ENCODE data around the gene ZFYVE28. TPM values are rescaled to one million over a fixed set of nuclear protein-coding genes. Genes with fewer than 3 reads are reported as not detected.

The ZFYVE28 gene
- polyA plus RNA-seq, 1 of the 3 experiments (the other 2 are of a cell fraction): 3.2 TPM

GRCh38 chr4:2419814-2420213, 1.4 kb upstream of the ZFYVE28 start:
- TF ChIP-seq SMC3 (IDR thresholded peaks at IDR 0.05; ENCODE audit: low read depth, low read length): no peak
- Histone ChIP-seq H4K20me1 (ENCODE audit: insufficient read depth) (no peaks in the 10 kb centered on the region), H3K36me3 (replicated peaks in 1 of 2; ENCODE audit: control insufficient read depth in 1 of 2, insufficient read depth in 2 of 2, low read length in 1 of 2) (no peaks in the 10 kb centered on the region), H2AFZ (ENCODE audit: low read depth) (no peak overlapping the region), H3K27me3 (ENCODE audit: insufficient read depth) (peaks cover 47% of the 10 kb centered on the region), H3K79me2 (ENCODE audit: insufficient read depth) (no peaks in the 10 kb centered on the region), H3K9me3 (no peaks in the 10 kb centered on the region), H3K9ac (no peak overlapping the region), H3F3A (replicated peaks; ENCODE audit: insufficient read depth) (peaks cover 13% of the 10 kb centered on the region), H3K9me2 (no peaks in the 10 kb centered on the region), H3K4me2 (no peak overlapping the region), H3K4me3 (ENCODE audit: low read depth in 2 of 2, low read length in 1 of 2) (no peak overlapping the region; a peak in 1 of 4 replicates), H3K4me1 (ENCODE audit: control insufficient read depth in 1 of 2, insufficient read depth in 2 of 2, low read depth in 1 of 2, low read length in 1 of 2) (peaks cover 0 to 30% of the 10 kb centered on the region in 2 experiments; a peak in 1 of 4 replicates), H3K27ac (ENCODE audit: low read depth in 2 of 2, low read length in 1 of 2) (no peak overlapping the region)
- DNase-seq: no peak
- WGBS (ENCODE audit: low lambda C conversion rate): 27% methylated on average over 9 of the region's 9 CpGs
- POLR2A ChIA-PET: no interaction called here
- CTCF ChIA-PET: interaction anchor here (0.9 to 2.7 kb wide), 5 partner anchors 9 to 200 kb away, joined by 3 to 7 read pairs (median 4); no protein-coding TSS in a partner anchor

DNA sequence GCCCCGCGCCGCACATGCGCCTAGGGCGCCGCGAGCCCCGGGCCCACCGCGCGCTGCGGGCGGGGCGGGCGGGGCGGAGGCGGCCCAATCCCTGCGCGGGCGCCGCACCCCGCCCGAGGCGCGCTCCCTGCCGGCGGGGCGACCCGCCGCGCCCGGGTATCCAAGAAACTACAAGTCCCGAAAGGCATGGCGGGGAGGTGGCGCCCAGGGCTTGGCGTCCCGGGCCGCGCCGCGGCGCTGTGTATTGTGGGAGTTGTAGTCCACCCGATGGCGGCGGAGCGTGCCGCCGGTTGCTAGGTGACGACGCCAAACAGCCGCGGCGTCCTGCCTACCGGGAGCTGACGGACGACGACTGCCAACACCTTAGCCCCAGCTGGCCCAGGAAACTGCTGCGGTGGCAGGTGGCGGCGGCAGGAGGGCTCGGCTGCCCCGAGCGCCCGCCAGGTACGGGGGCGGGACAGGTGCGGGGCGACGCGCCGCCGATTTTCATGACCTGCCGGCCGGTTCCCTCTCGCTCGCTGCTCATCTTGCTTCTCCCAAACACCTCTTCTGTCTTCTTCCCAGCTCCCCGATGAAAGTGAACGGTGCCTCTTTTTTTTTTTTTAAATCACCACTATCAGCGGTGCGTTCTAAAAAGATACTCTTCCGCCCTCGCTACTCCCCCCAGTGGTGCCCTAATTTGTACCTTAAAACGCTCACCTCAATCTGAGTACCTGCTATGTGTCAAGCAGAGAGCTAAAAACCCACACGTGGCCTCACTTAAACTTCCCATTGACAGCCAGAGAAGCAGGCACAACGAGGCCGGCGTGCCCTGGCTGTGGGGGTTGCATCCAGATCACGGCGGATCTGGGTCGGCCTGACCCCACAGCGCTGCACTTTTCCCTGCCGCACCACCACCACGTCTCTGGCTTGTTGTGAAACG, 466 bp upstream of the ZFYVE28 start, which contains the start of gene CFAP99:
TSS of gene CFAP99 (plus strand) at position 306 of the 922 bp plus-strand sequence.
- Histone ChIP-seq H4K20me1 (ENCODE audit: insufficient read depth) (no peaks in the 10 kb centered on the region), H3F3A (replicated peaks; ENCODE audit: insufficient read depth) (peaks cover 17% of the 10 kb centered on the region), H3K36me3 (replicated peaks in 1 of 2; ENCODE audit: control insufficient read depth in 1 of 2, insufficient read depth in 2 of 2, low read length in 1 of 2) (no peaks in the 10 kb centered on the region), H3K9me3 (no peaks in the 10 kb centered on the region), H3K9ac (peak within 1 kb of the TSS; percentile 44; the same call in 1 of the 2 replicates), H3K4me3 (ENCODE audit: low read depth in 2 of 2, low read length in 1 of 2) (peak within 1 kb of the TSS; percentile 75 to 93), H3K4me1 (ENCODE audit: control insufficient read depth in 1 of 2, insufficient read depth in 2 of 2, low read depth in 1 of 2, low read length in 1 of 2) (peaks cover 6 to 33% of the 10 kb centered on the region in 2 experiments; a peak in 2 of 4 replicates), H3K9me2 (no peaks in the 10 kb centered on the region), H3K79me2 (ENCODE audit: insufficient read depth) (no peaks in the 10 kb centered on the region), H3K27ac (ENCODE audit: low read depth in 2 of 2, low read length in 1 of 2) (no peak within 1 kb of the TSS), H3K27me3 (ENCODE audit: insufficient read depth) (peaks cover 47% of the 10 kb centered on the region), H3K4me2 (peak within 1 kb of the TSS; percentile 94), H2AFZ (ENCODE audit: low read depth) (peak within 1 kb of the TSS; percentile 88)
- CTCF ChIA-PET: interaction anchor here (0.6 to 1.7 kb wide), 9 partner anchors 9 to 199 kb away, joined by 3 to 8 read pairs (median 3); no protein-coding TSS in a partner anchor
- POLR2A ChIA-PET: no interaction called here
- TF ChIP-seq TAF1 (IDR thresholded peaks at IDR 0.05; ENCODE audit: borderline replicate concordance, low read depth, low read length) (no peak), GABPA (IDR thresholded peaks at IDR 0.05; ENCODE audit: low read depth) (no peak), YY1 (IDR thresholded peaks at IDR 0.05; ENCODE audit: low read depth) (0 out of 2 replicates have a peak, but pooled peaks have one; percentile 41), MXI1 (IDR thresholded peaks at IDR 0.05; ENCODE audit: low read depth, low read length) (peak; percentile 81; the same call in 1 of the 2 replicates), NRF1 (IDR thresholded peaks at IDR 0.05; ENCODE audit: low read depth, low read length) (peak; percentile 52; the same call in 1 of the 2 replicates), MAX (IDR thresholded peaks at IDR 0.05; ENCODE audit: low read depth) (peak; percentile 45; the same call in 1 of the 2 replicates), TCF12 (IDR thresholded peaks at IDR 0.05) (no peak), RXRA (IDR thresholded peaks at IDR 0.05; ENCODE audit: borderline replicate concordance, low read depth) (no peak), CHD2 (IDR thresholded peaks at IDR 0.05; ENCODE audit: low read length, partially characterized antibody) (peak; percentile 87), CTCF (IDR thresholded peaks at IDR 0.05) (peak; percentile 17), SIN3A (IDR thresholded peaks at IDR 0.05; ENCODE audit: borderline replicate concordance, low read depth, low read length) (peak; percentile 27; the same call in 1 of the 2 replicates)
- 2% methylated on average over 35 of the region's 94 CpGs for WGBS (ENCODE audit: low lambda C conversion rate)
- peak; percentile 98 for DNase-seq

Measured in SK-N-SH (cell line).